ENCODE data around the gene E2F6.

E2F6 gene

DNA sequence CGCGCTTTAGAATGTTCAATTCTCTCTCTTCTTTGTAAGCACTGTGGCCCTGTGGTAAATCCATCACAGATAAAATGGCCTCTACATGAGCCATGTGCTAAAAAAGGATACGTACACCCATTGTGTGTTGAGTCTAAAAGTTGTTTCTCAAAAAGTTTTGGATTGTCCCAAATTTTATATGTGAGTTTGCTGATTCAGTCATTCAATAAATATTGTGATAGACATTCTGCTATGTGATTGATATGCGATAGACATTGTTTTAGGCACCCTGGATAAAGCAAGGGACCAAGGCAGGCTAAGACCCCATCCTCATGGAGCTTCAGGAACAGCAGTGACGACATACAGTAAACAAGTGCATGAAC is 53.5 kb downstream of the E2F6 start (continued):
- TF ChIP-seq SCRT2 (tag by site-specific recombination; IDR thresholded peaks at IDR 0.05) = no peak

DNA sequence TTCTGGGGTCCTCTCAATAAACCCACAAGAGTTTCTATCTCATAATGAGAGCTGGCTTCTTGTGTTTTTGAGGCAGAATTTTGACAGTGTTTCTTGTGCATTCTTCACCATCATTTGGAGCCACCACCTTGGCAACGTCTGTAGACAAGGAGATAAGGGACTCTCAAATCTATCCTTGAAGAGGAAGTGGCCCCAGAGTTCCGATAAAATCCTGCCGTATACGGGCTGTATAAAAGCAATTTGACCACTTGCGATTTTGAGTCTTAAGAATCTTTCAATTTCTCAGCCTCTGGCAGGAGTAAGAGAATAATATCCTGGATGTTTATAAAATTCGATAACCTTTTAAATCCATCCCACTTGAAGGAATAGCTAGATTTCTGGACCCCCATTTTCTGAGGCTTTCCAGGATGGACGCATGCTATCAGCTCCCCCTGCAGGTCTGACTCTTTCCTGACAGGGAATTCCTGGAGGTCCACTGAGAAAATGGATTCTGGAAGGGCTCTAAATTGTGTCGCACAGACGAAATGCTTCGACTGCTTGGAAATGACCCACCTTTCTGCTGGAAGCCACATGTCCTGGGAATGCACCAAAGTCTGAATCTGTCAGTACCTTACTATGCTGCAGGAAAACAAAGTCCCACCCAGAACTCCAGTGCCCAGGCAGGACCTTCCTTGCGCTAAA is 54.1 kb downstream of the E2F6 start:
- Histone ChIP-seq H3K4me3 (ENCODE audit: low read depth, low read length) (no peak overlapping the region), H3K36me3 (ENCODE audit: control insufficient read depth in 2 of 2, insufficient read depth in 1 of 2, low read length in 2 of 2) (no peaks in the 10 kb centered on the region), H3K4me1 (ENCODE audit: control insufficient read depth, insufficient read depth, low read length) (no peaks in the 10 kb centered on the region), H3K9me3 (ENCODE audit: control insufficient read depth, insufficient read depth, low read depth, low read length) (no peaks in the 10 kb centered on the region), H3K27ac (ENCODE audit: extremely low read depth, low read depth, low read length) (no peak overlapping the region)
- POLR2A ChIA-PET = no interaction called here
- CTCF ChIA-PET = interaction anchor here (0.6 to 7.9 kb wide), 28 partner anchors 9 to 543 kb away, joined by 3 to 97 read pairs (median 3); a partner anchor contains a TSS
- TF ChIP-seq ZBTB11 (tag by site-specific recombination; conservative IDR thresholded peaks at IDR 0.05; ENCODE audit: low read depth) (0 out of 2 replicates have a peak, but pooled peaks have one; percentile 23), GLIS1 (tag by site-specific recombination; IDR thresholded peaks at IDR 0.05) (no peak), REPIN1 (tag by site-specific recombination; IDR thresholded peaks at IDR 0.05; ENCODE audit: low read depth) (no peak), ZBTB17 (tag by site-specific recombination; IDR thresholded peaks at IDR 0.05) (peak; percentile 39; the same call in 1 of the 2 replicates), ZNF664 (tag by site-specific recombination; IDR thresholded peaks at IDR 0.05) (no peak), ZNF792 (tag by site-specific recombination; IDR thresholded peaks at IDR 0.05) (no peak), IKZF3 (tag by site-specific recombination; IDR thresholded peaks at IDR 0.05) (0 out of 2 replicates have a peak, but pooled peaks have one; percentile 8), MZF1 (tag by site-specific recombination; IDR thresholded peaks at IDR 0.05; ENCODE audit: borderline replicate concordance) (no peak), ZNF555 (tag by site-specific recombination; conservative IDR thresholded peaks at IDR 0.05) (no peak), MEIS1 (CRISPR knock-in tag; IDR thresholded peaks at IDR 0.05; ENCODE audit: borderline replicate concordance) (no peak), ZNF654 (tag by site-specific recombination; IDR thresholded peaks at IDR 0.05; ENCODE audit: low read depth) (peak; percentile 59), ZSCAN23 (tag by site-specific recombination; IDR thresholded peaks at IDR 0.05) (no peak), ZNF335 (tag by site-specific recombination; conservative IDR thresholded peaks at IDR 0.05) (peak; percentile 33), ZNF211 (tag by site-specific recombination; IDR thresholded peaks at IDR 0.05; ENCODE audit: low read depth) (no peak), ZNF623 (tag by site-specific recombination; IDR thresholded peaks at IDR 0.05) (no peak), ZFHX2 (tag by site-specific recombination; conservative IDR thresholded peaks at IDR 0.05) (no peak)
- TF ChIP-seq, protein P1, sequence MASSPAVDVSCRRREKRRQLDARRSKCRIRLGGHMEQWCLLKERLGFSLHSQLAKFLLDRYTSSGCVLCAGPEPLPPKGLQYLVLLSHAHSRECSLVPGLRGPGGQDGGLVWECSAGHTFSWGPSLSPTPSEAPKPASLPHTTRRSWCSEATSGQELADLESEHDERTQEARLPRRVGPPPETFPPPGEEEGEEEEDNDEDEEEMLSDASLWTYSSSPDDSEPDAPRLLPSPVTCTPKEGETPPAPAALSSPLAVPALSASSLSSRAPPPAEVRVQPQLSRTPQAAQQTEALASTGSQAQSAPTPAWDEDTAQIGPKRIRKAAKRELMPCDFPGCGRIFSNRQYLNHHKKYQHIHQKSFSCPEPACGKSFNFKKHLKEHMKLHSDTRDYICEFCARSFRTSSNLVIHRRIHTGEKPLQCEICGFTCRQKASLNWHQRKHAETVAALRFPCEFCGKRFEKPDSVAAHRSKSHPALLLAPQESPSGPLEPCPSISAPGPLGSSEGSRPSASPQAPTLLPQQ (tag by site-specific recombination; IDR thresholded peaks at IDR 0.05) = no peak
- TF ChIP-seq, protein P2, sequence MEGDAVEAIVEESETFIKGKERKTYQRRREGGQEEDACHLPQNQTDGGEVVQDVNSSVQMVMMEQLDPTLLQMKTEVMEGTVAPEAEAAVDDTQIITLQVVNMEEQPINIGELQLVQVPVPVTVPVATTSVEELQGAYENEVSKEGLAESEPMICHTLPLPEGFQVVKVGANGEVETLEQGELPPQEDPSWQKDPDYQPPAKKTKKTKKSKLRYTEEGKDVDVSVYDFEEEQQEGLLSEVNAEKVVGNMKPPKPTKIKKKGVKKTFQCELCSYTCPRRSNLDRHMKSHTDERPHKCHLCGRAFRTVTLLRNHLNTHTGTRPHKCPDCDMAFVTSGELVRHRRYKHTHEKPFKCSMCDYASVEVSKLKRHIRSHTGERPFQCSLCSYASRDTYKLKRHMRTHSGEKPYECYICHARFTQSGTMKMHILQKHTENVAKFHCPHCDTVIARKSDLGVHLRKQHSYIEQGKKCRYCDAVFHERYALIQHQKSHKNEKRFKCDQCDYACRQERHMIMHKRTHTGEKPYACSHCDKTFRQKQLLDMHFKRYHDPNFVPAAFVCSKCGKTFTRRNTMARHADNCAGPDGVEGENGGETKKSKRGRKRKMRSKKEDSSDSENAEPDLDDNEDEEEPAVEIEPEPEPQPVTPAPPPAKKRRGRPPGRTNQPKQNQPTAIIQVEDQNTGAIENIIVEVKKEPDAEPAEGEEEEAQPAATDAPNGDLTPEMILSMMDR (tag by site-specific recombination; IDR thresholded peaks at IDR 0.05) = peak; percentile 31; the same call in 1 of the 2 replicates

All from HEK293 (cell line).